GM18870 (cell line): ENCODE data around the gene CCDC102A.

ENCODE experiments used
- ATAC-seq: cut with Tn5 transposase; IDR thresholded peaks from one replicate; pipeline ENCODE4 v1.9.1; 2021; ENCODE audit warnings: moderate library complexity; ENCODE audit not compliant: unreplicated experiment

The CCDC102A gene

DNA sequence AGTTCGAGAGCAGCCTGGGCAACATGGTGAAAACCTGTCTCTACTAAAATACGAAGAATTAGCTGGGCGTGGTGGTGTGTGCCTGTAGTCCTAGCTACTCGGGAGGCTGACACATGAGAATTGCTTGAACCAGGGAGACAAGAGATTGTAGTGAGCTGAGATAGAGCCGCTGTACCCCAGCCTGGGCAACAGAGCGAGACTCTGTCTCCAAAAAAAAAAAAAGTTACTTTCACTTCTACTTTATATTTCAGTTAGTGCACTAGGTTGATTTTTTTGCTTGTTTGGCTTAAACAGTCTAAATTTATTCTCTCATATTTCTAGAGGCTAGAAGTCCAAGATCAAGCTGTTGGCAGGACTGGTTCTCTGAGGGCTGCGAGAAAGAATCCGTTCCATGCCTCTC, 13.4 kb downstream of the CCDC102A start:
- no peak for ATAC-seq

DNA sequence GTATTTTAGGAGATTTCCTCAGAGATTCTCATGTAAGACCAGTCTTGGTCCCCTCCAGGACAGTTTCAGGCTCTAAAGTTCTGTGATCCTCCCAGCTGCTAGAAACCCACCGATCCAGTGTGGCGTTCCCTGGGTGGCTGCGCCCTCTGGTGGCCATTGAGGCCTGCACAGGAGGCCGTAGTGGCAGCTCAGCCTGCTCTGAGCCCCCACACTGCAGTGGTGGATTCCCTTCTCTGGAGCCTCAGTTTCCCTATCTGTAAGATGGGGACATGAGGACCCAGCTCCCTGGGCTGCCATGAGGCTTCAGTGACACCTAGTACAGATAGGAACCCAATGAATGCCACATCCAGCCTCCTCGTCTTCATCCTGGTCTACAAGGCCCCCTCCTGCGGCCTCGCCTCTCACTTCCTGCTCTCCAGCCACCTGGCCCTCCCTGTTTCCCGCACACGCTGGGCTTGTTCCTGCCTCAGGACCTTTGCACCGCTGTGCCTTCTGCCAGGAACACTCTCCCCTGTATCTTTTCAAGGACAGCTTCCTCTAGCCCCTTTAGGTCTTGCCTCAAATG, 16.5 kb downstream of the CCDC102A start:
- no peak for ATAC-seq

DNA sequence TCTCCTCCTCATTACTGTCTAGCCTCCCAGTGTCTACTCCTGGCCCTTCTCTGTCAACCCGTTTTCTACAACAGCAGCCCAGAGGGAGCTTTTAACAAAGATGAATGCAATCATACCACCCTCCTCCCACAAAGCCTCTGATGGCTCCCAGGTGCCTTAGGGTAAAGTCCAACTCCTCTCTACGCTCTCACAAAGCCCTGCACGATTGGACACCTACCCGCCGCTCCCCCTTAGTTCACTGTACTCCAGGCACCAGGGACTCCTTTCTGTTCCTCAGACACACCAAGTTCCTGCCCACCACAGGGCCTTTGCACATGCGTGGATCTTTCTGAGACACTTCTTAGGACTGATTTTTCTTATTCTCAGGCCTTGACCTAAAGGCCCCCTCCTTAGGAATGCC, 17.4 kb downstream of the CCDC102A start:
- ATAC-seq: no peak

DNA sequence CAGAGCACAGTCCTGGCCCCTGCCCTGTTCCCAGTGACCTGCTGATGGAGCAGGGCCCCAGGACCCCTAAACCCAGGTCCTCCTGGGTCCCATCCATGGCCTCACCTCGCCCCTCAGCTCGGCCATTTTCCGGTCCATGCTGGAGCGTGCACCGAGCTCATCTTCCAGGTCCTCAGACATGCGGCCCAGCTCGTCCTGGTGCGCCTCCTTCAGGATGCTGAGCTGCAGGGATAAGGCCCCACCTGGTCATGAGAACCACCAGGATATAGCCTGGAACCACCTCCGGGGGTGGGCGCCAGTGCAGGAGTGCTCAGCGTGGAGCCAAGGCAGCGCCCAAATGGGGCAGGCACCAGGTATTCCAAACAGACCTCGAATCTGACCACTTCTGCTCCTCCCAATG, 17.9 kb downstream of the CCDC102A start:
- ATAC-seq: no peak

DNA sequence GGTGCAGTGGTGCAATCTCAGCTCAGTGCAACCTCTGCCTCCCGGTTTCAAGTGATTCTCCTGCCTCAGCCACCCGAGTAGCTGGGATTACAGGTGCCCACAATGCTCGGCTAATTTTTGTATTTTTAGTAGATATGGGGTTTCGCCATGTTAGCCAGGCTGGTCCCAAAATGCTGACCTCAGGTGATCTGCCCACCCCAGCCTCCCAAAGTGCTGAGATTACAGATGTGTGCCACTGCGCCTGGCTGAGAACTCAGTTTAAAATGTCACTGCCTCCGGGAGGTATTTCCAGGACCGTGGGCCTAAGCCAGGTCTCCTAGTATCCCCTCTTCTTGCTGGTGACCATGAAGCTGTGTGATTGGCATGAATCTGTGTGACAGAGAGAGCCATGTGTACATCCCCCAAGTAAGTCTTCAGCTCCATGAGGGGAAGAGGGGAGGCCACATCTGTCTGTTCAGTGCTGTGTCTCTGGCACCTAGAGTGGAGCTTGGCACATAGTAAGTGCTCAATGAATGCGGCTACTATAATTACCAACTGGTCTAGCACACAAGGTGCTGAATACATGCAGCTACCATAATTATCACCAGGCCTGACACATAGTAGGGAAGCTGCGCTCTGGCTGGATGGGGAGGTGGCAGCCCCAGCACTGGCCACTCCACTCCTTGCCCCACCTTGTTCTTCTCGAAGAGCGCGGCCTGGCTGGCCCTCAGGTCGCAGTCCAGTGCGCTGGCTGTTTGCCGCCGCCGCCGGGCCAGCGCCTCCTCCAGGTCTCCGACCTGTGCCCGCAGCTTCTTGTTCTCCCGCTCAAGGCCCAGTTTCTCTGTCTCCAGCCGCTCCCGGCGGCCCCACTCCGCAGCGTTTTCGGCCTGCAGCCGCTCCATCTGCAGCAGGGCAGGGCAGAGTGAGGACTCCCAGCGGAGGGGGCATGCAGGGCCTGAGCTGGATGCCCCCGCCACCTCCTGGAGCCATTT, 18.7 kb downstream of the CCDC102A start:
- no peak for ATAC-seq

DNA sequence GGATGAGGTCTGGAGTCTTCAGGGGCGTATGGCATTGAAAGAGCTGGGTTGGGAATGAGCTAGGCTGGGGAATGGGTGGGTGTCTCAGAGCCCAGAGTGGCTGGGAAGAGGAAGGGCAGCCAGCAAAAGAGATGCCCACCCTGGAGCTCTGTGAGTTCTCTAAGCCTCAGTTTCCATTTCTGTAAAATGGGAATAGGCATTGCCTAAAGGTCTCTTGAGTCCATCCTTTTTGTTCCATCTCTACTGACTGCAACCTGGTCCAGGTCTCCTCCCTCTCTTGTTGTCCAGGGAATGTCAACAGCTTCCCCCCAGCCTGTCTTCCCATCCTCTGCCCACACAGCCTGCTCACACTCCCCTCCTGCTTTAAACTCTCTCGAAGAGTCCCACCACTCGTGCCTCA, 19.6 kb downstream of the CCDC102A start:
- ATAC-seq: no peak

DNA sequence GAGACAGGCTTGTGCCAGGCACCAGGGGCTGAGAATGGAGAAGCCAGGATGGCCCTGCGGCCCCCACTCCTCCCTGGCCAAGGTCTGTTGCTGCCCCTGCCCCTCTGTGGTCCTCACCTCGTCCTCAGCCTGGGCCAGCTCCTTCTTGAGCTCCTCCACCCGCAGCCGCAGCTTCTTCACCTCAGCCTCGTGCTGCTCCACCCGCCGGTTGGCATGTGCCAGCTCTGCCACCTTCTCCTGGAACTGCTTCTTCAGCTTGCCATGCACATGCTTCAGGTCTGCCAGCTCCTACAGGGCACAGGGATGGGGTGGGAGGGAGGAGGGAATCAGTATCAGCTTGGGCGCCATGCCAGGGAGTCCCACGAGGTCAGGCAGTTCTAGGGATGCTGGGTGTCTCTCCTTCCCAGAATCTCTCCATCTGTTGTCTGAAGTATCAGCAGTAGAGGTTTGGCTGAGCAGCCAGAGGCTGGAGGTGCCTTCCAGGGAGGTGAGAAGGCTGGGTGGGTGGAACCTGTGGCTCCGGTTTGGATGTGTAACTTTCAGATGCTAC, 20.1 kb downstream of the CCDC102A start:
- no peak for ATAC-seq

DNA sequence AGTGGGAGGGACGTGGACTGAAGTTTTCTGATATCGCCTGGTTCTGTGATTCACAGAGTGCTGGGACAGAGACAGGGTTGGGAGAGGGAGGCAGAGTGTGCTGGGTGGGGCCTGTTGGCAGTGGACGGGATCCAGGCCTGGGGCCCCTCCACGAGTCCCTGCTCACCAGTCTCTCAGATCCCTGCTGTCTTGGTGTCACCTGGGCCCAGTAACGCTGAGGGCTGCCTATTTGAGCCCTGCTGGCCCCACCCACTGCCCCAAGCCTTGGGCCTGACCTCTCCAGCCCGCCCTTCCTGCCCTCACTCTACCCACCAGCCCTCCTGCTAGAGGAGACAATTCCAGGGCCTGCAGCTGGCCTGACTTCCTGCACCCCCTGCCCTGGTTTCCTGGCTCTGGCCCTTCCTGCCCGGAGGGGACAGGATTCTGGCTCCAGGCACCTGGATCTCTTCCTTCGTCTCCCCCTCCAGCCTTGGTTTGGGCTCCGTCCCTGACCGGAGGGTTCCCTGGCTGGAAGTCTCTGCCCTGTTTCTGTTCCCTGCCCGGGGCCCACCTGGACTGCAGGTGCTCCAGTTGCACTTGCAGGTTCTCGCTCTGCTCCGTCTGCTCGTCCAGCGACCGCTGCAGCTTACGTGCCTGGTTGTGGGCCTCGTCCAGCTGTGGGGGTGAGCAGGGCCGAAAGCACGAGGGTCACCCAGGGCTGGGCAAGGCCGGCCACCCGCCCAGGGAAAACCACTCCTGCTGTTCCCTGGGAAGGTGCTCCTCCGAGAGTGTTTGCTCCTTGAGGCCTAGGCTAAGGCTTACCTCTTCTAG, 21.4 kb downstream of the CCDC102A start:
- no peak for ATAC-seq

DNA sequence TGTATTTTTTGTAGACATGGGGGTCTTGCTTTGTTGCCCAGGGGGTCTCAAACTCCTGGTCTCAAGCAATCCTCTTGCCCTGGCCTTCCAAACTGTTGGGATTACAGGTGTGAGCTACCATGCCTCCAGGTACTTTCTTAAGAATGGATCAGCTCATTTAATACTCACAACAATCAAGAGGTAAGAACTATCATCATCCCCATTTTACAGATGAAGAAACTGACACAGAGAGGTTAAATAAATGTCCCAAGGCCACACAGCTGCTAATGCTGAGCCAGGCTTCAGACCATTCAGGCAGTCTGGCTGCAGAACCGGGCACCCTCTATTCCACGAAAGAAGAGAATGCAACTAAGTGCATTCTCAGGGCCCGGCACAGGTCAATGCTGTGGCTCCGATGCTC, 22.0 kb downstream of the CCDC102A start:
- no peak for ATAC-seq

DNA sequence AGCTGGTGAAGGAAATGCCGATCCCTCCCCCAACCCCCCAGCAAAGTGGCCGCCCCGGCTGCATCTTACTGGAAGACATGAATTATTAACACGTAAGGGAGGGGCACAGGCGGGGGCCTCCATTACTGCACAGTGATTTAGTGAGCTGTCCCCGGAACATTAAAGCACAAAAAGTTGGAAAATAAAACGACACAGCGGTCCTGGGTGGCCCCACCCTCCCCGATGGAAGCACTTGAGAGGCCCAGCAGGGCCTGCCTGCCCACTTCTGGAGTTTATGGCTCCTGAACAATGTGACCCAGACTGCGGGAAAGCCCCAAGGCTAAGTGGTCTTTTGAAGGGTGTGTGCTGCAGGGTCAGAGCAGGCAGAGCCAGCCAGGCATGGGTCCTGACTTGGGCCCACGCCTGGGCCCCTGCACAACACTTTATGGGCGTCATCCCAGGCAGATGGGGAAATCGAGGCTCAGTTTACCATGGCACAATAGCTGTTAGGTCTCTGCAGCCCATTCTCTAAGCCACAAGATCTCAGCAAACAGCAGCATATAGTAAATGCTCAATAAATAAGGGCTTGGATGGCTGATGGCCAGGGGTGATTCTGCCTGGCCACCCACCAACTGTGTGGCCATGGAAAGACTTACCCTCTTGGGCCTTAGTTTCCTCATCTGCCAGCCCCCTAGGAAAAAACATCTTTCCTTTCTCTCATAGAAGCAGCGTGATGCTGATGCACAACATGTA, 22.8 kb downstream of the CCDC102A start:
- ATAC-seq: no peak

DNA sequence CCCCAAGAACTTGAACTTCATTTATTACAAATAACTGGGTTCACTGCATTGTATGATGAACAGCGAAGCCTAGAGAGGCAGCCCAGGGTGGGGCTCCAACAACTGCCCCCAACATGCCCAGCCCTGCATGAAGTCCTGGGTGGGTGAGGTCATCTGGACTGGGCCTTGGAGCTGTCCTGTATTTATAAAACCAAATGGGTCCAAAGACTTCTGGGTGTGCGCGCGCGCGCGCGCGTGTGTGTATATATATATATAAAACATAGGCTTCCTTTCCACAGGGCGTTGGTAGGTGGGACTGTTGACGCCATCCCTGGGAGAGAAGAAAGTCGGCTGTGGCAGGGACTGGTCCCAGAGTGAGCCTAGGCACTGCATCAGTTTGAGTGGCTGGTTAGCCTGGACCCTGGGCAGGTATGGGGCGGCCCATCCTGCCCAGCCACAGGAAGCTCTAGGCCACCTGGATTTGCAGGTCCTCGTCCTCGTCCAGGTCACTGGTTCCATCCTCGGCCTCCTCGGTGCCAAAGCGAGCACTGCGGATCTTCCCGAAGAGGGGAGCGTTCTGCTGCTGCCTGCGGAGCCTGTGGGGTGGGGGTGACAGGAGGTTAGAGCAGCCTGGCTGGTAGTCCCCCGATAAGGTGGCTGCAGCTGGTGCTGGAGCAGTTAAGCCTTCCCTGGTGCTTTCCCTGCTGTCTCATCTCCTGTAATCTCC, 23.9 kb downstream of the CCDC102A start:
- ATAC-seq: no peak

DNA sequence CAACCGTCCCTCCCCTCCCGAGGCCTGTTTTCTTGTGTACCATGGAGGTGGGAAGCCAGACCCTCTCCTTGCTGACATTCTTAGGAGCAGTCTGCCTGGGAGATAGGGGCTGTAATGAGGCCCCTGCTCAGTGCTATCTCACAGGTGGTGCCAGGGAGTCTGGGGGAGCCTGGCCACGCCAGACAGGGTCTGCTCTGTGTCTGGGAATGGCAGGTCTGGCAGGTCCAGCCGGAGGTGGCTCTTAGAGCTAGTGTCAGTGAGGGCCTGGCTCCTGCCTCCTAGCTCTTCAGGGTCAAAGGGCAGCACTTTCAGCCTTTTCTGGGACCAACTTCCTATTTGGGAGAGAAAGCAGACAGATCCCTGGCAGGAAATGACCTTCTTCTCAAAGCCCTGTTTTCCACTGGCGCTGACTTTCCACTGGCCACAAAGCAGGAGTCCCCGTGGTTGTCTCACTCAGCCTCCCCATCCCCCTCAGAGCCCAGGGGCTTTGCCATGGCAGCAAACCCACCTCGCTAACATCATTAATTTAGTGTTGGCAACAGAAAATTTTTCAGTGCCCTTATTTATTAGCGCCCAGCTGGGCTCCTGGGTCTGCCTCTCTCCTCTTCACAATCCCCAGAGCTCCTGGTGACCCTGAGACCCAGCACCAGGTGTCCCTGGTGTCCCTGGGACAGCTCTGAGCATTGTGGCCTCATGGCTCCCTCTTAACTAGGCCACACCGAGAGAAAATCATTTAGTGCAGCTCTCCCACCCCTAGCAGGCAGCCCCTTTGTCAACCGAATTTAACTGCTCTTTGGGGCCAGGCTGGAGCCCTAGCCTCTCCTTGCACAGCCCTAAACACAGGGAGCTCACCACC, 26.1 kb downstream of the CCDC102A start:
- ATAC-seq: no peak

DNA sequence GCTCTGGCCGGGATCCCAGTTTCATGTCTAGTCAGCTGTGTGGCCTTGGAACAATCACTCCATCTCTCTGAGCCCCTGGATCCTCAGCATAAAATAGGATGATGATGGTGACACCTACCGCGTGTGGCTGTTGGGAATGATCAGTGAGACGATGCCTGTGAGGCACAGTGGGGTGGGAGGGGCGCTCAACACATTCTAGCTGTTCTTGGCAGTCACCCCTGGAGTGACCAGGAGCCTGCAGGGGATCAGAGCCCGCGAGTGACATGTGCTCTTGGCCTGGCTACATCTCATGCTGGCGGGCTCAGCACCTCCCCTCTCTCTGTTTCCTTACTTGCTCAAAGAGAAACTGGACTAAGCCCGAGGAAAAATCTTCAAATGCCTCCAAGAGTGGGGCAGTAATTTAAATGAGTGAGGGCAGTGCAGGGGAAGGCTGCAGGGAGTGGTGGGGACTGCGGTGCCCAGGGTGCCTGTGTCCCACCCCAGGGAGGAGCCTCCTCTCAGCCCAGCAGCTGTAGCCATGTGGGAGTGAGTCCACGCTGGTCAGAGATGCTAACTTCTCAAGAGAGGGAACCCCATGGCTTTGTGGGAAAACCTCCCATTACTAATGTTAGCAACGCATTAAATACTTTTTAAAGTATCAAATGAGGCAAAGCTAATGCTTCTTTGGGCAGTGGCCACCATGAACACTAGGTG, 27.0 kb downstream of the CCDC102A start:
- ATAC-seq: no peak

DNA sequence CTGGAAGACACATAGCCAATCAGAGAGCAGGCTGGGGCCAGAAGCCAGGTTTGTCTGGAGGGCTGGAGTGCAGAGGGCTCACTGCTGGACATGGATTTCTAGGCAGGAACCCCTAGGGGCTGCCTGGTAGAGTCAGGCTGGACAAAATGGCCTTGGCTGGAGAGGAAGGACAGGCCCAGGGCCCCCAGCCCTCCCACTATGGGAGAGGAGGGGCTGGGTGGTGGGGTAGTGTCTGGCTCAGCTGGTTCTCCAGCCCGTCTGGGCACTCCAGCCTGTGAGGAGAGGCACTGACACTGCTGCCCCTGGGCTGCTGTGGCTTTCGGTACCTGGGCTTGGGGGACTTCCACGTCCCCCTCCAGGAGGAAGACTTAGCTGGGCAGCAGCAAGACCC, 28.3 kb downstream of the CCDC102A start:
- ATAC-seq: no peak

DNA sequence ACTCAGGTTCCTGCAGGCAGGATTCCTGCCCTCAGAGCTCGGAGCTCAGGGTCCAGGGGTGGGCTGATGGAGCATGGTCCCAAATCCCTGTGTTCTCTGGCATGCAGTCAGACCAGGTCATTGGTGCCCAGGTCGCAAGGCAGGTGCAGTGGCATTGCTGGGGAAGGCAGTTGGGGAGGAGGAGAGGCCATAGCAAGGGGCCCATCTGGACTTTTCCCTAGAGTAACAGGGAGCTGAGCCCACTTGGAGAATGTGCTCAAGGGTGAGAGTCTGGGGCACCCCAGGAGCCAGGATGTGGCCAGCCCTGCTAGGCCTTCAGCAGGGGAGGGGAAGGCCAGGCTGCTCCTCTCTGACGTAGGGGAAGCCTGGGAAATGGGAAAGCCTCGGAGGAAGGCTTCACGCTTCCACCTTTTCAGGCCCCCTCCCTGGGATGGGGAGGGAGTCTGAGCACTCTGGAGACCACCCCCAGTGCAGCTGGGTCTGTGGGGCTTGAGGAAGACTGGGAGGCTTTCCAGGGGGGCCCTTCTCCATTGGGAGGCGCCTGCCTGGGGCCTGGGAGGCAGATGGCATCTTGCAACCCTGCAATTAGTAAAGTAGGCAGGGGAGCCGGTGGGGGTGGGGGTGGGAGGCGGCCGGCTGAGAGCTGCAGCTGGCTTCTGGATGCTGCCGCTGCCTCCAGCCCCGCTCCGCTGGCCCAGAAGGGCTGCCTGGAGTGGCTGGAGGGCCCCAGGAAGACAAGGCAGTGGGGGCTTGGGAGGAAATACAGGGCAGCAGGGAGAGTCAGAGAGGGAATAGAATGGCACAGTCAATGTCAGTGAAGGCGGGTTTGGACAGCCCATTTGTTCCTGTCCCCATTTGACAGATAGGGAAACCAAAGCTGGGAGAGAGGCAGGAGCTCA, 29.0 kb downstream of the CCDC102A start:
- ATAC-seq: no peak

DNA sequence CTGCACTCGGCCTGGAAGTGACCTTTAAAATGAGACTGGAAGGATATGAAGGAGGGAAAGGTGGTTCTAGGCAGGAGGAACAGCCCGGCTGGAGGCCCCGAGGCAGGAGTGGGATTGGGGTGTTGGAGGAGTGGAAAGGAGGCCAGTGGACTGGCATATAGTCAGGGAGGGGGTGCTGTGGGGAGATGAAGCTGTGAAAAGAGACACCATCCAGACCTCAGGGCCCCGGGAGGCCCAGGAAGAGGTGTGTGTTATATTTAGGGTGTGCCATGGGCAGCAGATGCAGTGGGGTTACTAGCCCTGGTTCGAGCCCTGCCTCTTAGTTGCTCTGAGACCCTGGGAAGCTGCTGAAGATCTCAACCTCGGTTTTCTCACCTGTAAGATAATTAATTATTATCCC, 31.2 kb downstream of the CCDC102A start:
- no peak for ATAC-seq

DNA sequence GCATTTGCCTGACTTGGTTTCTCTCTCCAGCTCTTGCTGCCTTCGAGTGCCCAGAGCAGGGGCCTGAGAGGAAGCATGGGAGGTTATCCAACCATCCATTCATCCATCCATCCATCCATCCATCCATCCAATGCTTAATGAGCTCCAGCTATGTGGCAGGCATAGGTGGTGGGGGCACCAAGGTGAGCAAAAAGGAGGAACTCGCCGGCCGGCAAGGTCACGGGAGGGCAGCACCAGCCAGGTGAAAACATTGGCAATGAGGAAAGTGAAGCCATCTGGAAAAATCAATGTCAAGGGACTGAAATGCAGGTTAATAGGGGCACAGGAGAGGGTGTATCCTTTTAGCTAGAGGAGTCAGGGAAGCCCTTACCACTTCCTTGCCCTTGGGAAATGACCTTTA, 31.9 kb downstream of the CCDC102A start:
- no peak for ATAC-seq

DNA sequence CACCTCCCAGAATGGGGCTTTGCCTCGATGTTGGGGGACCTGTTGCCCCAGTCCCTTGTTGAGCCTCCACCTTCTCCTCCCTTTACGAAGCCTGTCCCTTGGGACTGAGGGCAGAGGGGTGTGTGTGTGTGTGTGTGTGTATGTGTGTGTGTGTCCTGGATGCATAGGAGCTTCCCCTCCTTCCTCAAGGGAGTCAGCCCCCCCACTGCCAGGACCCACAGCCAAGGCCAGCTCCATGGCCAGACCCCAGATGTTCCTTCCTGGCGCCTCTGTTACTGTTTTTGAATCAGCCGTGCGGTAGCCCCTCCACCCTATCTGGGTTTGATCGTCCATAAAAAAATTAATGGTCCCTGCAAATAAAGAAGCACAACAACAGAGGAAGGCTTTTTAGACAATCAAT, 32.4 kb downstream of the CCDC102A start:
- ATAC-seq: no peak
